ENCODE data around the gene U2AF2.

U2AF2 gene

DNA sequence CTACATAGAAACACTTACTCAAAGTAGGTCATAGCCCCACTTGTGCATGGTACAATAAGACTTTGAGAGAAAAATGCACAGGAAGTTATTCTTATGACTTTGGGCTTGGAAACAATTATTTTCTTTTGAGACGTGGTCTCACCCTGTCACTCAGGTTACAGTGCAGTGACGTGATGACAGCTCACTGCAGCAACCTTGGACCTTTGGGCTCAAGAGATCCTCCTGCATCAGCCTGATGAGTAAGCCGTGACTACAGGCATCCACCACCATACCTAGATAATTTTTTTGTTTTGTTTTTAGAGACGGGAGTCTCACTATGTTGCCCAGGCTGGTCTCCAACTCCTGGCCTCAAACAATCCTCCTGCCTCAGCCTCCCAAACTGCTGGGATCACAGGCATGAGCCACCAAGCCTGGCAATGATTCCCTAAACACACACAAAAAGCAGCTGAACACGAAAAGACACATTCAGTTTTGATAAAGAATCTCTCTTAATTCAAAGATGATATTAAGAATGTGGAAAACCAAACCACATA, 65.4 kb downstream of the U2AF2 start:
- H3K4me1 ChIP-seq (ENCODE audit: low read length): no peaks in the 10 kb centered on the region
- no peak overlapping the region for H3K4me3 ChIP-seq (ENCODE audit: low read length)
- H3K9ac ChIP-seq (ENCODE audit: low read length): no peak overlapping the region
- H2AFZ ChIP-seq (ENCODE audit: low read depth, low read length): no peak overlapping the region
- no peak for TF ChIP-seq EZH2phosphoT487 (IDR thresholded peaks at IDR 0.05; ENCODE audit: low read depth)
- TF ChIP-seq, protein P1, sequence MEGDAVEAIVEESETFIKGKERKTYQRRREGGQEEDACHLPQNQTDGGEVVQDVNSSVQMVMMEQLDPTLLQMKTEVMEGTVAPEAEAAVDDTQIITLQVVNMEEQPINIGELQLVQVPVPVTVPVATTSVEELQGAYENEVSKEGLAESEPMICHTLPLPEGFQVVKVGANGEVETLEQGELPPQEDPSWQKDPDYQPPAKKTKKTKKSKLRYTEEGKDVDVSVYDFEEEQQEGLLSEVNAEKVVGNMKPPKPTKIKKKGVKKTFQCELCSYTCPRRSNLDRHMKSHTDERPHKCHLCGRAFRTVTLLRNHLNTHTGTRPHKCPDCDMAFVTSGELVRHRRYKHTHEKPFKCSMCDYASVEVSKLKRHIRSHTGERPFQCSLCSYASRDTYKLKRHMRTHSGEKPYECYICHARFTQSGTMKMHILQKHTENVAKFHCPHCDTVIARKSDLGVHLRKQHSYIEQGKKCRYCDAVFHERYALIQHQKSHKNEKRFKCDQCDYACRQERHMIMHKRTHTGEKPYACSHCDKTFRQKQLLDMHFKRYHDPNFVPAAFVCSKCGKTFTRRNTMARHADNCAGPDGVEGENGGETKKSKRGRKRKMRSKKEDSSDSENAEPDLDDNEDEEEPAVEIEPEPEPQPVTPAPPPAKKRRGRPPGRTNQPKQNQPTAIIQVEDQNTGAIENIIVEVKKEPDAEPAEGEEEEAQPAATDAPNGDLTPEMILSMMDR (IDR thresholded peaks at IDR 0.05; ENCODE audit: low read depth, low read length): no peak
- H3K27ac ChIP-seq (ENCODE audit: low read length): no peak overlapping the region
- no peaks in the 10 kb centered on the region for H4K20me1 ChIP-seq (ENCODE audit: insufficient read depth, low read length)
- H3K4me2 ChIP-seq (ENCODE audit: low read length): no peak overlapping the region
- peaks cover 11% of the 10 kb centered on the region; the same call in 1 of the 2 replicates for H3K27me3 ChIP-seq (ENCODE audit: low read depth, low read length)
- H3K79me2 ChIP-seq (ENCODE audit: low read length): no peaks in the 10 kb centered on the region
- H3K9me3 ChIP-seq (ENCODE audit: insufficient read depth, low read length): no peaks in the 10 kb centered on the region
- H3K36me3 ChIP-seq (replicated peaks; ENCODE audit: low read depth, low read length): no peaks in the 10 kb centered on the region

DNA sequence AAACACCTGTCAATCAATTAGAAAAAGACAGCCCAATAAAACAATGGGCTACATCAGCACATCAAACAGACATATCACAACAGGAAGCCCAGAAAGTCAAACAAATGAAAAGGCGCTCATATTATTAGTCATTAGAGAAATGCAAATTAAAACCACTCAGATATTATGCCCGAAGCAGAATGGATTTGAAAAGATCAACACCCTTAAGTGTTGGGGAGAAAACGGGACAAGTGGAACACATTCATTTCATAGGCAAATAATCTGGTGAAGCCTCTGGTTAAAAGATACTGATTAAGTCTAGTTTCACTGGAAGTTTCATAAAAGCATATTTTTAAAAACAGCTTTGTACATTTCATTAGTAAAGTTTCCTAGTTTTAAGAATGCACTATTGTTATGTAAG, 66.0 kb downstream of the U2AF2 start:
- Histone ChIP-seq H2AFZ (ENCODE audit: low read depth, low read length) (no peak overlapping the region), H3K9me3 (ENCODE audit: insufficient read depth, low read length) (no peaks in the 10 kb centered on the region), H3K4me1 (ENCODE audit: low read length) (no peaks in the 10 kb centered on the region), H3K27ac (ENCODE audit: low read length) (no peak overlapping the region), H3K4me3 (ENCODE audit: low read length) (no peak overlapping the region), H3K27me3 (ENCODE audit: low read depth, low read length) (peaks cover 11% of the 10 kb centered on the region; the same call in 1 of the 2 replicates), H3K79me2 (ENCODE audit: low read length) (no peaks in the 10 kb centered on the region), H4K20me1 (ENCODE audit: insufficient read depth, low read length) (no peaks in the 10 kb centered on the region), H3K9ac (ENCODE audit: low read length) (no peak overlapping the region), H3K36me3 (replicated peaks; ENCODE audit: low read depth, low read length) (no peaks in the 10 kb centered on the region), H3K4me2 (ENCODE audit: low read length) (no peak overlapping the region)
- TF ChIP-seq EZH2phosphoT487 (IDR thresholded peaks at IDR 0.05; ENCODE audit: low read depth): no peak
- TF ChIP-seq, protein P1 (IDR thresholded peaks at IDR 0.05; ENCODE audit: low read depth, low read length): no peak

DNA sequence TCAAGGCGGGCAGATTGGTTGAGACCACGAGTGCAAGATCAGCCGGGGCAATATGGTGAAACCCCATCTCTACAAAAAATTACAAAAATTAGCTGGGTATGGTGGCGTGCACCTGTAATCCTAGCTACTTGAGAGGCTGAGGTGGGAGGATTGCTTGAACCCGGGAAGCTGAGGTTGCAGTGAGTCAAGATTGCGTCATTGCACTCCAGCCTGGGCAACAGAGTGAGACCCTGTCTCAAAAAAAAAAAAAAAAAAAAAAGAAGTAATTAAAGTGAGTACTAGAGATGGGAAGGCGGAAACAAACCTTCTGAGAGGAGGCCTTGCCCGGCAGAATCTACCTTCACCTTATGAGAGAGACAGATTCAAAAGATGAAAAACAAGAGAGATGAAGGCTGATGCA, 68.7 kb downstream of the U2AF2 start:
- H3K4me1 ChIP-seq (ENCODE audit: low read length): no peaks in the 10 kb centered on the region
- no peaks in the 10 kb centered on the region for H3K9me3 ChIP-seq (ENCODE audit: insufficient read depth, low read length)
- TF ChIP-seq, protein P1 (IDR thresholded peaks at IDR 0.05; ENCODE audit: low read depth, low read length): no peak
- TF ChIP-seq EZH2phosphoT487 (IDR thresholded peaks at IDR 0.05; ENCODE audit: low read depth): no peak
- H3K4me3 ChIP-seq (ENCODE audit: low read length): no peak overlapping the region
- H3K4me2 ChIP-seq (ENCODE audit: low read length): no peak overlapping the region
- H3K36me3 ChIP-seq (replicated peaks; ENCODE audit: low read depth, low read length): no peaks in the 10 kb centered on the region
- H2AFZ ChIP-seq (ENCODE audit: low read depth, low read length): no peak overlapping the region
- no peak overlapping the region for H3K9ac ChIP-seq (ENCODE audit: low read length)
- H3K79me2 ChIP-seq (ENCODE audit: low read length): no peaks in the 10 kb centered on the region
- H3K27me3 ChIP-seq (ENCODE audit: low read depth, low read length): peaks cover 11% of the 10 kb centered on the region; the same call in 1 of the 2 replicates
- H3K27ac ChIP-seq (ENCODE audit: low read length): no peak overlapping the region
- H4K20me1 ChIP-seq (ENCODE audit: insufficient read depth, low read length): no peaks in the 10 kb centered on the region

Data from OCI-LY3 (cell line).